Measurements from ENCODE around the gene GPR107. TPM values are rescaled to one million over a fixed set of nuclear protein-coding genes. Genes with fewer than 3 reads are reported as not detected.

The GPR107 gene
- total RNA-seq, 1 experiment from 2014 or later: 47.1 TPM

GRCh38 chr9:130126721-130127433 lies 73.2 kb downstream of the GPR107 start:
- Histone ChIP-seq H3K36me3 (ENCODE audit: insufficient read depth, low read length, poor library complexity, severe bottlenecking) (peaks cover 24% of the 10 kb centered on the region), H3K27ac (ENCODE audit: low read depth, low read length, poor library complexity, severe bottlenecking) (no peak overlapping the region), H3K4me1 (ENCODE audit: insufficient read depth, low read length, poor library complexity, severe bottlenecking) (peaks cover 5% of the 10 kb centered on the region), H3K9me3 (ENCODE audit: low read depth, low read length, poor library complexity, severe bottlenecking) (no peaks in the 10 kb centered on the region), H3K27me3 (replicated peaks; ENCODE audit: insufficient read depth, low read depth, low read length, poor library complexity) (no peaks in the 10 kb centered on the region), H3K4me3 (ENCODE audit: low read depth, low read length, poor library complexity, severe bottlenecking) (no peak overlapping the region)
- BruUV-seq (replicated peaks): no TSS peak
- TF ChIP-seq EZH2 (IDR thresholded peaks at IDR 0.05; ENCODE audit: borderline replicate concordance, low read depth, low read length, poor library complexity, severe bottlenecking) (no peak), CTCF (conservative IDR thresholded peaks at IDR 0.05; ENCODE audit: low read depth, low read length) (no peak)
- DNase-seq (ENCODE audit: low spot score): no peak
- POLR2A ChIA-PET (ENCODE audit: low non-redundant PET): no interaction called here
- CTCF ChIA-PET: no interaction called here
- intact Hi-C loops (cut with micrococcal nuclease; ENCODE audit: unreplicated experiment): no loop called here

GRCh38 chr9:130128251-130128650 lies 74.5 kb downstream of the GPR107 start:
- Histone ChIP-seq H3K4me3 (ENCODE audit: low read depth, low read length, poor library complexity, severe bottlenecking) (no peak overlapping the region), H3K36me3 (ENCODE audit: insufficient read depth, low read length, poor library complexity, severe bottlenecking) (peaks cover 22% of the 10 kb centered on the region), H3K27ac (ENCODE audit: low read depth, low read length, poor library complexity, severe bottlenecking) (peak overlapping the region; percentile 17), H3K4me1 (ENCODE audit: insufficient read depth, low read length, poor library complexity, severe bottlenecking) (peaks cover 5% of the 10 kb centered on the region), H3K27me3 (replicated peaks; ENCODE audit: insufficient read depth, low read depth, low read length, poor library complexity) (no peaks in the 10 kb centered on the region), H3K9me3 (ENCODE audit: low read depth, low read length, poor library complexity, severe bottlenecking) (no peaks in the 10 kb centered on the region)
- intact Hi-C loops (cut with micrococcal nuclease; ENCODE audit: unreplicated experiment): no loop called here
- ChIA-PET POLR2A (ENCODE audit: low non-redundant PET) (no interaction called here), CTCF (no interaction called here)
- TF ChIP-seq EZH2 (IDR thresholded peaks at IDR 0.05; ENCODE audit: borderline replicate concordance, low read depth, low read length, poor library complexity, severe bottlenecking) (no peak), CTCF (conservative IDR thresholded peaks at IDR 0.05; ENCODE audit: low read depth, low read length) (no peak)
- BruUV-seq (replicated peaks): no TSS peak
- DNase-seq (ENCODE audit: low spot score): no peak

GRCh38 chr9:130128733-130129431 lies 75.2 kb downstream of the GPR107 start:
- Histone ChIP-seq H3K36me3 (ENCODE audit: insufficient read depth, low read length, poor library complexity, severe bottlenecking) (peaks cover 22% of the 10 kb centered on the region), H3K4me3 (ENCODE audit: low read depth, low read length, poor library complexity, severe bottlenecking) (no peak overlapping the region), H3K27me3 (replicated peaks; ENCODE audit: insufficient read depth, low read depth, low read length, poor library complexity) (no peaks in the 10 kb centered on the region), H3K27ac (ENCODE audit: low read depth, low read length, poor library complexity, severe bottlenecking) (peak overlapping the region; percentile 51), H3K4me1 (ENCODE audit: insufficient read depth, low read length, poor library complexity, severe bottlenecking) (peaks cover 2% of the 10 kb centered on the region), H3K9me3 (ENCODE audit: low read depth, low read length, poor library complexity, severe bottlenecking) (no peaks in the 10 kb centered on the region)
- DNase-seq (ENCODE audit: low spot score): peak; percentile 50
- intact Hi-C loops (cut with micrococcal nuclease; ENCODE audit: unreplicated experiment): no loop called here
- CTCF ChIA-PET: no interaction called here
- BruUV-seq (replicated peaks): no TSS peak
- TF ChIP-seq EZH2 (IDR thresholded peaks at IDR 0.05; ENCODE audit: borderline replicate concordance, low read depth, low read length, poor library complexity, severe bottlenecking) (no peak), CTCF (conservative IDR thresholded peaks at IDR 0.05; ENCODE audit: low read depth, low read length) (no peak)
- POLR2A ChIA-PET (ENCODE audit: low non-redundant PET): no interaction called here
